Spleen (tissue), 11 donors: ENCODE results near the gene MYO1A. TPM values are rescaled to one million over a fixed set of nuclear protein-coding genes. Genes with fewer than 3 reads are reported as not detected.
"Not testable (repeated sequence)": the region's sequence is repeated elsewhere in the genome, so short reads cannot be mapped to it uniquely, and the experiment has no call there.

ENCODE experiments used
- DNase-seq: peaks from one replicate; pipeline ENCODE4 v3.0.0-alpha.2; 2020
- H3K27ac ChIP-seq, 8 donors: fragments of 200-600 bp; sonication (generic) in 7 of 8; 1 replicate in 4 of 8; 2 replicates in 4 of 8; pipeline versions ENCODE4 v1.5.0 to v1.8.0; 2016 to 2021; ENCODE audit warnings: inconsistent platforms in 4 of 8, mild to moderate bottlenecking in 4 of 8, moderate library complexity in 1 of 8
- H3K27me3 ChIP-seq, 7 donors: fragments of 200-600 bp; sonication (generic) in 6 of 7; replicated peaks in 1 of 7; 1 replicate in 4 of 7; 2 replicates in 3 of 7; pipeline versions ENCODE4 v1.5.0 to v1.8.0; 2016 to 2021; ENCODE audit warnings: inconsistent platforms in 3 of 7, mild to moderate bottlenecking in 1 of 7
- H3K36me3 ChIP-seq, 6 donors: fragments of 200-600 bp; sonication (generic) in 5 of 6; 1 replicate in 4 of 6; 2 replicates in 2 of 6; pipeline versions ENCODE4 v1.5.0 to v1.8.0; 2016 to 2021; ENCODE audit warnings: inconsistent platforms in 2 of 6
- H3K4me1 ChIP-seq, 6 donors: fragments of 200-600 bp; sonication (generic) in 5 of 6; 1 replicate in 3 of 6; 2 replicates in 3 of 6; pipeline versions ENCODE4 v1.5.0 to v1.8.0; 2016 to 2021; ENCODE audit warnings: inconsistent platforms in 3 of 6
- H3K4me3 ChIP-seq, 8 donors: fragments of 200-600 bp; sonication (generic) in 7 of 8; 1 replicate in 4 of 8; 2 replicates in 4 of 8; pipeline versions ENCODE4 v1.5.0 to v1.8.0; 2016 to 2021; ENCODE audit warnings: inconsistent platforms in 4 of 8, mild to moderate bottlenecking in 4 of 8, moderate library complexity in 2 of 8
- H3K9me3 ChIP-seq, 8 donors: fragments of 200-600 bp; sonication (generic) in 7 of 8; 1 replicate in 4 of 8; 2 replicates in 4 of 8; pipeline versions ENCODE4 v1.5.0 to v1.8.0; 2016 to 2021; ENCODE audit warnings: inconsistent platforms in 4 of 8
- CTCF ChIP-seq, 11 experiments: fragments of 200-600 bp in 7 of 11; fragments of 450-650 bp in 4 of 11; sonication (generic) in 4 of 11; IDR thresholded peaks in 8 of 11; conservative IDR thresholded peaks in 3 of 11; 1 replicate in 7 of 11; 2 replicates in 4 of 11; pipeline versions ENCODE4 v1.4.0 to v1.8.0; 2016 to 2021; ENCODE audit warnings: antibody characterized with exemption in 11 of 11, inconsistent platforms in 4 of 11, mild to moderate bottlenecking in 1 of 11
- POLR2A ChIP-seq, 3 donors: fragments of 450-650 bp; IDR thresholded peaks; one replicate each; pipeline ENCODE4 v1.5.1; 2017; ENCODE audit warnings: antibody characterized with exemption in 3 of 3, mild to moderate bottlenecking in 1 of 3
- POLR2AphosphoS5 ChIP-seq, 3 donors: sonication (generic); formaldehyde crosslinking; IDR thresholded peaks; one replicate each; pipeline ENCODE4 v1.5.1; 2017; ENCODE audit warnings: antibody characterized with exemption in 3 of 3
- WGBS, 5 donors: extraction: QIAGEN DNeasy Blood & Tissue Kit in 3 of 5; methylation state at CpG; one replicate each; pipeline versions ENCODE4 v1.1.5 to v1.1.7; 2013 to 2018; 5-methylcytosine and 5-hydroxymethylcytosine counted together
- intact Hi-C: fragments of 100-400 bp; cut with DNase I; formaldehyde crosslinking; loops from one replicate; pipeline ENCODE4 v1.15.0; 2023; ENCODE audit warnings: low total_unique reads
- polyA plus RNA-seq, 3 donors: library from polyadenylated mRNA; stranded (reverse); fragments of 200-250 nt; gene quantifications; one replicate each; pipeline ENCODE4 v1.2.1, GENCODE V29; 2013
- total RNA-seq, 7 donors: library from RNA; depleted of rRNA in 3 of 7; stranded (reverse); fragments of >200 nt in 3 of 7; fragmentation: NEBNext Ultra II Directional in 4 of 7; extraction: Animal tissue kit (Norgen Biotek cat#: 25700) in 4 of 7; gene quantifications; one replicate each; pipeline versions ENCODE4 v1.1.0 to v1.2.1, GENCODE V29; 2016 to 2021
- donor health status: healthy with polysubstance abuse.
- donor health status: DM: no; HTN: no; CAD: no; lungs with moderate emphysema.
- donor health status: DM: no; HTN: no; CAD: no.
- donor health status: Bipolar disorder and iron deficiency.
- donor health status: healthy.
- donor health status: DM: no; HTN: no; CAD: no.
- donor health status: DM: yes; HTN: yes; CAD: no.

Gene MYO1A
- total and polyA plus RNA-seq, 10 donors = 0.12 to 1.4 (median 0.22) TPM; not detected in 1

- intact Hi-C loops = loop anchor here (5.0 kb wide), 1 partner anchor 40 kb away; the partner anchor contains the start of gene TAC3
- H3K9me3 ChIP-seq = no peaks in the 10 kb centered on the region
Measured at GRCh38 chr12:57057067-57057751, 7.3 kb upstream of the MYO1A start.

GRCh38 chr12:57055824-57056223 lies 5.9 kb upstream of the MYO1A start:
- no peak for DNase-seq
- TF ChIP-seq POLR2A (IDR thresholded peaks at IDR 0.05) = no peak
- no peak for TF ChIP-seq CTCF (IDR thresholded peaks at IDR 0.05 in 8 of 11, conservative IDR thresholded peaks at IDR 0.05 in 3 of 11)
- TF ChIP-seq POLR2AphosphoS5 (IDR thresholded peaks at IDR 0.05) = no peak
- Histone ChIP-seq H3K27ac (peak overlapping the region in 6 of 8 donors; percentile 37 to 75 (median 63)), H3K36me3 (peaks cover 0 to 47% (median 9%) of the 10 kb centered on the region in 6 donors), H3K4me3 (no peak overlapping the region), H3K9me3 (no peaks in the 10 kb centered on the region), H3K4me1 (peaks cover 0 to 47% (median 18%) of the 10 kb centered on the region in 6 donors), H3K27me3 (no peaks in the 10 kb centered on the region)
- WGBS, 5 donors = 42 to 75% (median 60%) methylated on average over 3 of the region's 3 CpGs
- intact Hi-C loops = loop anchor here (5.0 kb wide), 1 partner anchor 39 kb away; the partner anchor contains the start of gene TAC3

More at GRCh38 chr12:57057067-57057751, 7.3 kb upstream of the MYO1A start:
- Histone ChIP-seq H3K4me3 (no peak overlapping the region), H3K27ac (peak overlapping the region in 7 of 8 donors; percentile 37 to 75 (median 61)), H3K36me3 (peaks cover 0 to 54% (median 9%) of the 10 kb centered on the region in 6 donors), H3K4me1 (peaks cover 0 to 50% (median 18%) of the 10 kb centered on the region in 6 donors), H3K27me3 (no peaks in the 10 kb centered on the region)
- DNase-seq = no peak
- no peak for TF ChIP-seq CTCF (IDR thresholded peaks at IDR 0.05 in 8 of 11, conservative IDR thresholded peaks at IDR 0.05 in 3 of 11)
- no peak for TF ChIP-seq POLR2AphosphoS5 (IDR thresholded peaks at IDR 0.05)
- no peak for TF ChIP-seq POLR2A (IDR thresholded peaks at IDR 0.05)
- 82 to 92% (median 87%) methylated on average over 6 of the region's 6 CpGs for WGBS, 5 donors

- H3K27me3 ChIP-seq = not testable (repeated sequence)
- 91 to 97% (median 95%) methylated on average over 4 of the region's 4 CpGs for WGBS, 5 donors
Measured at GRCh38 chr12:57053901-57054300, 4.0 kb upstream of the MYO1A start.

GRCh38 chr12:57053146-57053545 lies 3.2 kb upstream of the MYO1A start:
- intact Hi-C loops, H3K27ac ChIP-seq, DNase-seq, H3K9me3 ChIP-seq, H3K27me3 ChIP-seq, H3K4me3 ChIP-seq: not testable (repeated sequence)
- Histone ChIP-seq H3K4me1 (peaks cover 0 to 45% (median 24%) of the 10 kb centered on the region in 6 donors), H3K36me3 (peaks cover 0 to 20% (median 0%) of the 10 kb centered on the region in 6 donors)
- 96 to 100% (median 99%) methylated on average over 4 of the region's 4 CpGs for WGBS, 5 donors

More at GRCh38 chr12:57053901-57054300, 4.0 kb upstream of the MYO1A start:
- intact Hi-C loops, DNase-seq, H3K4me3 ChIP-seq, H3K9me3 ChIP-seq, H3K27ac ChIP-seq: not testable (repeated sequence)
- Histone ChIP-seq H3K4me1 (peaks cover 0 to 42% (median 21%) of the 10 kb centered on the region in 6 donors), H3K36me3 (peaks cover 0 to 28% (median under 1%) of the 10 kb centered on the region in 6 donors)

- TF ChIP-seq CTCF (IDR thresholded peaks at IDR 0.05 in 8 of 11, conservative IDR thresholded peaks at IDR 0.05 in 3 of 11) (no peak), POLR2A (IDR thresholded peaks at IDR 0.05) (no peak), POLR2AphosphoS5 (IDR thresholded peaks at IDR 0.05) (no peak)
- Histone ChIP-seq H3K4me1 (peaks cover 0 to 48% (median 30%) of the 10 kb centered on the region in 6 donors), H3K27ac (no peak overlapping the region), H3K27me3 (no peaks in the 10 kb centered on the region), H3K4me3 (no peak overlapping the region), H3K36me3 (no peaks in the 10 kb centered on the region), H3K9me3 (no peaks in the 10 kb centered on the region)
- no peak for DNase-seq
- WGBS, 5 donors = 95 to 100% (median 100%) methylated on average over 1 of the region's 1 CpG
- intact Hi-C loops = no loop called here
Measured at GRCh38 chr12:57051011-57051410, 1.1 kb upstream of the MYO1A start.
